Spleen (tissue), 11 donors: ENCODE data around the gene CD37. TPM values are rescaled to one million over a fixed set of nuclear protein-coding genes. Genes with fewer than 3 reads are reported as not detected.
"Not testable (repeated sequence)": the region's sequence is repeated elsewhere in the genome, so short reads cannot be mapped to it uniquely, and the experiment has no call there.

ENCODE experiments used
- DNase-seq: peaks from one replicate; pipeline ENCODE4 v3.0.0-alpha.2; 2020
- H3K27ac ChIP-seq, 8 donors: fragments of 200-600 bp; sonication (generic) in 7 of 8; 1 replicate in 4 of 8; 2 replicates in 4 of 8; pipeline versions ENCODE4 v1.5.0 to v1.8.0; 2016 to 2021; ENCODE audit warnings: inconsistent platforms in 4 of 8, mild to moderate bottlenecking in 4 of 8, moderate library complexity in 1 of 8
- H3K27me3 ChIP-seq, 7 donors: fragments of 200-600 bp; sonication (generic) in 6 of 7; replicated peaks in 1 of 7; 1 replicate in 4 of 7; 2 replicates in 3 of 7; pipeline versions ENCODE4 v1.5.0 to v1.8.0; 2016 to 2021; ENCODE audit warnings: inconsistent platforms in 3 of 7, mild to moderate bottlenecking in 1 of 7
- H3K36me3 ChIP-seq, 6 donors: fragments of 200-600 bp; sonication (generic) in 5 of 6; 1 replicate in 4 of 6; 2 replicates in 2 of 6; pipeline versions ENCODE4 v1.5.0 to v1.8.0; 2016 to 2021; ENCODE audit warnings: inconsistent platforms in 2 of 6
- H3K4me1 ChIP-seq, 6 donors: fragments of 200-600 bp; sonication (generic) in 5 of 6; 1 replicate in 3 of 6; 2 replicates in 3 of 6; pipeline versions ENCODE4 v1.5.0 to v1.8.0; 2016 to 2021; ENCODE audit warnings: inconsistent platforms in 3 of 6
- H3K4me3 ChIP-seq, 8 donors: fragments of 200-600 bp; sonication (generic) in 7 of 8; 1 replicate in 4 of 8; 2 replicates in 4 of 8; pipeline versions ENCODE4 v1.5.0 to v1.8.0; 2016 to 2021; ENCODE audit warnings: inconsistent platforms in 4 of 8, mild to moderate bottlenecking in 4 of 8, moderate library complexity in 2 of 8
- H3K9me3 ChIP-seq, 8 donors: fragments of 200-600 bp; sonication (generic) in 7 of 8; 1 replicate in 4 of 8; 2 replicates in 4 of 8; pipeline versions ENCODE4 v1.5.0 to v1.8.0; 2016 to 2021; ENCODE audit warnings: inconsistent platforms in 4 of 8
- CTCF ChIP-seq, 11 experiments: fragments of 200-600 bp in 7 of 11; fragments of 450-650 bp in 4 of 11; sonication (generic) in 4 of 11; IDR thresholded peaks in 8 of 11; conservative IDR thresholded peaks in 3 of 11; 1 replicate in 7 of 11; 2 replicates in 4 of 11; pipeline versions ENCODE4 v1.4.0 to v1.8.0; 2016 to 2021; ENCODE audit warnings: antibody characterized with exemption in 11 of 11, inconsistent platforms in 4 of 11, mild to moderate bottlenecking in 1 of 11
- POLR2A ChIP-seq, 3 donors: fragments of 450-650 bp; IDR thresholded peaks; one replicate each; pipeline ENCODE4 v1.5.1; 2017; ENCODE audit warnings: antibody characterized with exemption in 3 of 3, mild to moderate bottlenecking in 1 of 3
- POLR2AphosphoS5 ChIP-seq, 3 donors: sonication (generic); formaldehyde crosslinking; IDR thresholded peaks; one replicate each; pipeline ENCODE4 v1.5.1; 2017; ENCODE audit warnings: antibody characterized with exemption in 3 of 3
- WGBS, 5 donors: extraction: QIAGEN DNeasy Blood & Tissue Kit in 3 of 5; methylation state at CpG; one replicate each; pipeline versions ENCODE4 v1.1.5 to v1.1.7; 2013 to 2018; 5-methylcytosine and 5-hydroxymethylcytosine counted together
- intact Hi-C: fragments of 100-400 bp; cut with DNase I; formaldehyde crosslinking; loops from one replicate; pipeline ENCODE4 v1.15.0; 2023; ENCODE audit warnings: low total_unique reads
- polyA plus RNA-seq, 3 donors: library from polyadenylated mRNA; stranded (reverse); fragments of 200-250 nt; gene quantifications; one replicate each; pipeline ENCODE4 v1.2.1, GENCODE V29; 2013
- total RNA-seq, 7 donors: library from RNA; depleted of rRNA in 3 of 7; stranded (reverse); fragments of >200 nt in 3 of 7; fragmentation: NEBNext Ultra II Directional in 4 of 7; extraction: Animal tissue kit (Norgen Biotek cat#: 25700) in 4 of 7; gene quantifications; one replicate each; pipeline versions ENCODE4 v1.1.0 to v1.2.1, GENCODE V29; 2016 to 2021
- donor health status: healthy with polysubstance abuse.
- donor health status: DM: no; HTN: no; CAD: no; lungs with moderate emphysema.
- donor health status: DM: no; HTN: no; CAD: no.
- donor health status: Bipolar disorder and iron deficiency.
- donor health status: healthy.
- donor health status: DM: no; HTN: no; CAD: no.
- donor health status: DM: yes; HTN: yes; CAD: no.

CD37 gene
- total and polyA plus RNA-seq, 10 donors = 297 to 516 (median 403) TPM

DNA sequence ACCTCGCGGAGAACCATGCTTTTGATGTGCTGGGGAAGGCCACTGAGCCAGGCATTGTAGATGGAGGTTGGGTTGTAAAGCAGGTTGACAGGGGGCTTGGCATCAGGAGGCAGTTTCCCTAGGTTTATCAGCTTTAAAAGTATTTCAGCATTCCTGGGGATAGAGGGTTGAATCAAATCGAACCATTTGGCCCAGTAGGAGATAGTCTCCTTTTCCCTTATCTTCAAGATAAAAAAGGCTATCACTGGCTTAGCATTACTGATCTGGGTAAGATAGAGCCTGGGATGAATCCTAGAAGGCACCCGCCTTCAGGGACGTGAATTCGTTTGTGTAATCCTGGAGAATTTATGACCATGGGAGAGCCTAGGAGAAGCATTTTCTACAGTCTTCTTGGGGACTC, 40.8 kb upstream of the CD37 start:
- Histone ChIP-seq H3K9me3 (peaks cover 0 to 3% (median 0%) of the 10 kb centered on the region in 8 donors), H3K4me1 (no peaks in the 10 kb centered on the region), H3K4me3 (no peak overlapping the region), H3K36me3 (peaks cover 0 to 11% (median 0%) of the 10 kb centered on the region in 6 donors), H3K27ac (no peak overlapping the region), H3K27me3 (no peaks in the 10 kb centered on the region)
- intact Hi-C loops = no loop called here
- no peak for DNase-seq
- TF ChIP-seq POLR2AphosphoS5 (IDR thresholded peaks at IDR 0.05) (no peak), POLR2A (IDR thresholded peaks at IDR 0.05) (no peak), CTCF (IDR thresholded peaks at IDR 0.05 in 8 of 11, conservative IDR thresholded peaks at IDR 0.05 in 3 of 11) (no peak)
- WGBS, 5 donors = 86 to 93% (median 90%) methylated on average over 6 of the region's 6 CpGs

DNA sequence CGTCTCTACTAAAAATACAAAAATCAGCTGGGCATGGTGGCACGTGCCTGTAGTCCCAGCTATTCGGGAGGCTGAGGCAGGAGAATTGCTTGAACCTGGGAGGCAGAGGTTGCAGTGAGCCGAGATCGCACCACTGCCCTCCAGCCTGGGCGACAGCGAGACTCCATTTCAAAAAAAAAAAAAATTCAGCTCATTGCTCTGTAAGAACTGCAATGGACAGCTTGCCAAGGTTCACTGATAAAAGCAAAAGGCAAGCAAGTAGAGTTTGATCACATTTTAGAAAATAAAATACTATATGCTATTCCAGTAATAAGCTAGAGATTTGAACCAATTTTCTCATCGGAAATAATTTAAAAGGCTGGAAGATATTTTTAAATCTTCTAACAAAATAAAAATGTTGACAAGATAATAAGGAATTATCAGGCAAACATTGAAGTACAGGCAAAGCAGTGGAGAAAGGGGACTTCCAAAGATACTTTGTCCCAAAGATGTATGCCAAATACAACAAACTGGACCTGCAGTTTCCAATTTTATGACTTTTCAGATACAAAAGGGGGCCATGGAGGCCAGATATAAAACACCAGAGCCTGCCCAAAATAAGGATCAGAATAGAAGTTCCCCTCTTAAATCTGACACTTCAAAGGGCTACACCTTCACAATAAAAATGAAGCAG, 39.9 kb upstream of the CD37 start:
- intact Hi-C loops = no loop called here
- H3K36me3 ChIP-seq = peaks cover 0 to 11% (median 0%) of the 10 kb centered on the region in 6 donors
- peaks cover 0 to 3% (median 0%) of the 10 kb centered on the region in 8 donors for H3K9me3 ChIP-seq
- H3K4me1 ChIP-seq = no peaks in the 10 kb centered on the region
- TF ChIP-seq CTCF (IDR thresholded peaks at IDR 0.05 in 8 of 11, conservative IDR thresholded peaks at IDR 0.05 in 3 of 11) = no peak
- TF ChIP-seq POLR2AphosphoS5 (IDR thresholded peaks at IDR 0.05) = no peak
- no peak for TF ChIP-seq POLR2A (IDR thresholded peaks at IDR 0.05)
- WGBS, 5 donors = 87 to 95% (median 92%) methylated on average over 8 of the region's 8 CpGs
- H3K27ac ChIP-seq = no peak overlapping the region
- no peak overlapping the region for H3K4me3 ChIP-seq
- H3K27me3 ChIP-seq = no peaks in the 10 kb centered on the region
- DNase-seq = no peak

DNA sequence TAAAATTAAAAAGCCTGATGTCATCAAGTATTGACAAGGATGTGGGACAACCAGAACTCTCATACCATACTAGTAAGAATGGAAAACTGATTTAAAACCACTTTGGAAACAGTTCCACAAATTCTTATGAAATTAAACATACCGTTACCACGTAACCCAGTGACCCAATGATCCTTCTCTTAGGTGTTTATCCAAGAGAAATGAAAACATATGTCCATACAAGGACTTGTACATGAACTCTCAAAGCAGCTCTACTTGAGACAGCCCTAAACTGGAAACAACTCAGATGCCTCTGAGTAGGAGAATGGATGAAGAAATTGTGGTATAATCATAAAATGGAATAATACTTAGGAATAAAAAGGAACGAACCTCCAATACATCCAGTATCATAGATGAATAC, 37.8 kb upstream of the CD37 start:
- DNase-seq = no peak
- H3K9me3 ChIP-seq = peaks cover 0 to 3% (median 0%) of the 10 kb centered on the region in 8 donors
- intact Hi-C loops = no loop called here
- H3K4me3 ChIP-seq = no peak overlapping the region
- peaks cover 0 to 11% (median 0%) of the 10 kb centered on the region in 6 donors for H3K36me3 ChIP-seq
- WGBS, 5 donors = 88 to 94% (median 92%) methylated on average over 3 of the region's 3 CpGs
- H3K4me1 ChIP-seq = peaks cover 0 to 13% (median 10%) of the 10 kb centered on the region in 6 donors
- TF ChIP-seq CTCF (IDR thresholded peaks at IDR 0.05 in 8 of 11, conservative IDR thresholded peaks at IDR 0.05 in 3 of 11) (no peak), POLR2A (IDR thresholded peaks at IDR 0.05) (no peak), POLR2AphosphoS5 (IDR thresholded peaks at IDR 0.05) (no peak)
- no peaks in the 10 kb centered on the region for H3K27me3 ChIP-seq
- H3K27ac ChIP-seq = no peak overlapping the region

- H3K27ac ChIP-seq, H3K36me3 ChIP-seq, H3K4me3 ChIP-seq, H3K27me3 ChIP-seq, intact Hi-C loops, DNase-seq: not testable (repeated sequence)
- H3K4me1 ChIP-seq = peaks cover 0 to 13% (median 10%) of the 10 kb centered on the region in 6 donors
- peaks cover 0 to 11% (median 2%) of the 10 kb centered on the region in 8 donors for H3K9me3 ChIP-seq
- 68 to 94% (median 87%) methylated on average over 3 of the region's 3 CpGs for WGBS, 5 donors
These were observed 36.6 kb upstream of the CD37 start for GRCh38 chr19:49298653-49299052.
